K562 (cell line): Measurements from ENCODE around the gene SNX14.

Experiments used
- BRF2 ChIP-seq: IDR thresholded peaks from 3 replicates; pipeline ENCODE4 v1.6.1; 2011; ENCODE audit warnings: borderline replicate concordance, mild to moderate bottlenecking; ENCODE audit not compliant: insufficient read length, insufficient read depth
- HMBOX1 ChIP-seq: sonication (generic); IDR thresholded peaks from 2 replicates; pipeline ENCODE4 v1.6.1; 2016
- KAT8 ChIP-seq: fragments of 450-650 bp; IDR thresholded peaks from 2 replicates; pipeline ENCODE4 v1.6.1; 2016; ENCODE audit warnings: low read depth, mild to moderate bottlenecking
- MYBL2 ChIP-seq, 2 experiments: fragments of 450-650 bp in 1 of 2; sonication (generic) in 1 of 2; formaldehyde crosslinking in 1 of 2; IDR thresholded peaks; 2 replicates each; pipeline versions ENCODE4 v1.6.1 to v1.8.1; 2017 to 2022; ENCODE audit warnings: borderline replicate concordance in 1 of 2, inconsistent platforms in 1 of 2, low read depth in 1 of 2, mild to moderate bottlenecking in 1 of 2, missing genetic modification reagents in 1 of 2, moderate library complexity in 1 of 2
- NCOA1 ChIP-seq: fragments of 450-650 bp; IDR thresholded peaks from 2 replicates; pipeline ENCODE4 v1.6.1; 2016; ENCODE audit warnings: low read depth
- NFIC ChIP-seq: fragments of 450-650 bp; IDR thresholded peaks from 2 replicates; pipeline ENCODE4 v1.6.1; 2017; ENCODE audit warnings: mild to moderate bottlenecking, inconsistent platforms
- NONO ChIP-seq, 2 experiments: fragments of 200-400 bp in 1 of 2; fragments of 450-650 bp in 1 of 2; formaldehyde crosslinking in 1 of 2; IDR thresholded peaks; 2 replicates each; pipeline ENCODE4 v1.6.1; 2017; ENCODE audit warnings: low read depth in 2 of 2, mild to moderate bottlenecking in 2 of 2, moderate library complexity in 2 of 2, low read length in 1 of 2
- PHF20 ChIP-seq: fragments of 450-650 bp; IDR thresholded peaks from 2 replicates; pipeline ENCODE4 v1.6.1; 2018; ENCODE audit not compliant: partially characterized antibody
- POLR2A ChIP-seq: fragments of 450-650 bp; conservative IDR thresholded peaks from 2 replicates; pipeline ENCODE4 v1.6.1; 2016
- POLR2B ChIP-seq: fragments of 450-650 bp; IDR thresholded peaks from 2 replicates; pipeline ENCODE4 v1.6.1; 2018; ENCODE audit warnings: low read depth; ENCODE audit not compliant: partially characterized antibody
- SIX5 ChIP-seq, 2 experiments: IDR thresholded peaks; 2 replicates each; pipeline ENCODE4 v1.6.1; 2011; ENCODE audit warnings: low read length in 2 of 2, borderline replicate concordance in 1 of 2, low read depth in 1 of 2, mild to moderate bottlenecking in 1 of 2, moderate library complexity in 1 of 2; ENCODE audit not compliant: insufficient read depth in 1 of 2
- ZBTB11 ChIP-seq, 3 experiments: fragments of 200-800 bp in 1 of 3; fragments of 250-450 bp in 1 of 3; fragments of 450-650 bp in 1 of 3; sonication (Bioruptor Pico) in 1 of 3; sonication (Bioruptor generic) in 1 of 3; formaldehyde crosslinking in 1 of 3; IDR thresholded peaks; 2 replicates each; pipeline versions ENCODE4 v1.6.1 to v1.8.0; 2016 to 2022; ENCODE audit warnings: mild to moderate bottlenecking in 2 of 3, missing genetic modification characterization in 2 of 3, missing compliant biosample characterization in 1 of 3, moderate library complexity in 1 of 3
- ZNF212 ChIP-seq: fragments of 450-650 bp; formaldehyde crosslinking; IDR thresholded peaks from 2 replicates; pipeline ENCODE4 v1.4.0; 2020; ENCODE audit warnings: mild to moderate bottlenecking

- TF ChIP-seq BRF2: no peak
- TF ChIP-seq NCOA1: no peak
- no peak for TF ChIP-seq PHF20
- TF ChIP-seq NONO (IDR thresholded peaks at IDR 0.05; ENCODE audit: low read depth in 2 of 2, low read length in 1 of 2): no peak
- TF ChIP-seq SIX5 (IDR thresholded peaks at IDR 0.05; ENCODE audit: borderline replicate concordance in 1 of 2, insufficient read depth in 1 of 2, low read depth in 1 of 2, low read length in 2 of 2): no peak
- no peak for TF ChIP-seq KAT8
- TF ChIP-seq POLR2B: no peak
- no peak for TF ChIP-seq POLR2A
- TF ChIP-seq ZNF212 (CRISPR knock-in tag): no peak
- no peak for TF ChIP-seq NFIC
- TF ChIP-seq MYBL2 (IDR thresholded peaks at IDR 0.05; ENCODE audit: low read depth): no peak
- no peak for TF ChIP-seq MYBL2 (CRISPR knock-in tag; IDR thresholded peaks at IDR 0.05; ENCODE audit: borderline replicate concordance)
- no peak for TF ChIP-seq HMBOX1
- no peak for TF ChIP-seq ZBTB11 (CRISPR knock-in tag; IDR thresholded peaks at IDR 0.05)
These were observed 127.9 kb downstream of the SNX14 start for GRCh38 chr6:85465762-85466161.
